GM19395 (cell line): ENCODE results near the gene ADCY1.
A peak's percentile ranks its signal among the peaks of the same experiment; 100 is the strongest.
"Not testable (repeated sequence)": the region's sequence is repeated elsewhere in the genome, so short reads cannot be mapped to it uniquely, and the experiment has no call there.

Experiments used
- ATAC-seq: cut with Tn5 transposase; IDR thresholded peaks from one replicate; pipeline ENCODE4 v1.9.1; 2021; ENCODE audit warnings: mild to moderate bottlenecking, moderate library complexity; ENCODE audit not compliant: unreplicated experiment

The ADCY1 gene

DNA sequence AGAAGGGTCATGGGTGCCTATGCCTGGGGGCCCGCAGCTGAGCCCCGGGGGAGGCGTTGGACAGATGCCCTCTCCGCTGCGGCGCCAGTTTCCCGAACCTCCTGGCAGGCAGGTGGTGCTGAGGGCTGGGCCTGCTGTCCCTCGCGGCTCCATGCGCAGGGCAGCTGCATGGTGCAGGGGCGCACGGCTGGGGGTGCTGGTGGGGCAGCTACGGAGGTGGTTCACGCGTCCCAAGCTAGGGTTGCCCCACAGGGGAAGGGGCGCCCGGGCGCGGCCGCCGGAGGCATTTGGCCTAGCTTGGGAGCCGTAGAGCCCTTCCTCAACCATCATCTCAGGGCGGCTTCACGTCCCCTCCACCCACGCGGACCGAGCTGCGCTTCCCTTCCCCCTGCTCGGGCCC lies 152.7 kb downstream of the ADCY1 start:
- ATAC-seq = no peak

- not testable (repeated sequence) for ATAC-seq
Measured at GRCh38 chr7:45731692-45732443, 157.7 kb downstream of the ADCY1 start.

DNA sequence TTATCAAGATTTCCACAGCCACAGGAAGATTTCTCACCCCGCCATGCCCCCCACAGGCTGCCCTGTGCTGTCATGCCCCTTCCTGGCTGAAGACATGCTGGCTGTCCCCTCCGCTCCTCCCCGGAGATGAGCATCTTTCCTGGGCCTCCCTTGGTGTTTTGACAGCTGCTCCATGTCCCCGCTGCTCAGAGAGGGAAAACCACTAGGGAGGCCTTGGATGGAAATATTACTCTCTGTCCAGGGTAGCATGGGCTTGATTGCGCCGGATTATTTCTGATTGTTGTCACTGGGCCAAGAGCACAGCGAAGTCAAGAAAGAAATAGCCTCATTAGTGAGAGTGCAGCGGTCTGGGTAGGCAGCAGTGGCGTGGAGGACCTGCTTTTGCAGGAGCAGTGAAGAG lies 164.8 kb downstream of the ADCY1 start:
- not testable (repeated sequence) for ATAC-seq

GRCh38 chr7:45740573-45740972 lies 166.4 kb downstream of the ADCY1 start:
- ATAC-seq = not testable (repeated sequence)

GRCh38 chr7:45748976-45749375 lies 174.8 kb downstream of the ADCY1 start:
- not testable (repeated sequence) for ATAC-seq

DNA sequence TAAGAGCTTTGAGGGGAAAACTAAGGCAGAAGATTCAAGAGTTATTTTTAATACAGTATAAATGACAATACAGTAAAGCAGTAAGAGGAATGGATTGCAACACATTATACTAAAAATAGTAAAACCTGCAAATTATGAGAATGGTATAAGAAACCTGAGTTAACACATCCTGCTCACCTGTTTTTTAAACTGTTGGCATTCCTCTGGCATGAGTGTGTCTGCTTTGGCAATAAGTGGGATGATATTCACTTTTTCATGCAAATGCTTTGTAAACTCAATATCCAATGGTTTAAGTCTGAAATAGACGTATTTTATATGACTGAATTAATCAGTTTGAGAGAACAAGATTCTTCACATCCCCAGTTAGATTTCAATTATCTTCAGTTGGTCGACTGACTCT lies 177.2 kb downstream of the ADCY1 start:
- ATAC-seq = not testable (repeated sequence)

GRCh38 chr7:45756333-45756732 lies 182.2 kb downstream of the ADCY1 start:
- not testable (repeated sequence) for ATAC-seq

DNA sequence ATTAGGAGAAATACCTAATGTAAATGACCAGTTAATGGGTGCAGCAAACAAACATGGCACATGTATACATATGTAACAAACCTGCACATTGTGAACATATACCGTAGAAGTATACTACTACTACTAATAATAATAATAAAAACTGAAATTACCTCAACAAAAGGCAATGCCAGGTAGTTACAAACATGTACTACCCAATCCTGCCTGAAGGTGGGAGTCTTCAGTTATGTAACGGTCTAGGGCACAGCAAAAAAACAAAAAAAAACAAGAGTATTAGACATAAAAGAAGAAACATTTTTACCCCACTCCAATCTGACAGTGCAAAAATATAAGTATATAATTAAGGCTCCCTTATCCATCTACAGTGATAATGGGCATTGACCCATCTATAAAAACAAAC lies 182.6 kb downstream of the ADCY1 start:
- ATAC-seq = not testable (repeated sequence)

DNA sequence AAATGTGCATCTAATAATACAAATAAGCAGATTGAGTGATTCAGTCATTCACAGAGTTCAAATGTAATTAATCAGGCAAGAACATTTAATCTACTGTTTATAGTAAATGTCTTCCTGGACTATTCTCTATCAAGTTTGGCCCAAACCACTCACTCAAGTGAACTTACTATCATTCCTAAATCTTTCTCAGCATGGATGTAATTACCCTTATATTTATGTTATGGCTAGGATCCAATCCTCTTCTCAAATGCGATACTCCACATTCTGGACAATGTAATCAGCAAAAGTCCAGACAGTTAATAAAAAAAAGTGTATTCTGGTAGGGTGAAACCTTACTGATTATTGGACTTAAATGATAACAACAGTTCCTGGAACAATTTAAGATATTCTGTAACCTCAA lies 185.3 kb downstream of the ADCY1 start:
- ATAC-seq = not testable (repeated sequence)

DNA sequence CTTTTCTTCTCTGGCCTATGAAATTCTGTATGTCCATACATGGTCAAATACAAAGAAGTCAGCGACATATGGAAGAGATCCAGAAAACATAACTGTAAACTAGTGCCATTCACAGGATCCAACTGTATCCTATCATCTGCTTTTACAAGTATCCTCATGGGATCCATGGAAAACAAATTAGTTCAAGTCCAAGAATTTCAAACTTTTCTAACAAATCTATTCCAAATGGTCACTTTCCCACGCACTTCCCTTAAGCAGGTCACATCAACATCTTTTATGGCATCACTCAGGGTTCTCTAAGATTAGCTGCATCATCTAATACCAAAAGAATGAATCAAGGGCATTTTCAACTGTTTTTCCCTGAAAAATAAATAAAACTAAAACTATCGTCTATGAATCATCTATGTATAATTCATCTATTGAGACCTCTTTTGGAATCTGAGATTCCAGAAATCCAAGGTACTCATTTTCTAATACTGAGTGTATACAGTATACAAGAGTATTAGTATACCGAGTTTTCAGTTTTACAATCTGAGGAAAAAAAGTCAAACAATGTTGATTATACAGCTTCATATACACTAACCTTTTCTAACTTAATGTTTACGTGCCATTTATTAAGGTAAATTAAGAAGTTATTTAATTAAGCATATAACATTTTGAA lies 187.5 kb downstream of the ADCY1 start:
- ATAC-seq = not testable (repeated sequence)

- not testable (repeated sequence) for ATAC-seq
Measured at GRCh38 chr7:45762225-45762994, 188.2 kb downstream of the ADCY1 start.

GRCh38 chr7:45768516-45769394 lies 194.6 kb downstream of the ADCY1 start:
- peak; percentile 100 for ATAC-seq

GRCh38 chr7:45769626-45770025 lies 195.5 kb downstream of the ADCY1 start:
- not testable (repeated sequence) for ATAC-seq
